NCI-H2196 treated with DMSO at 0.1 percent for 48 hours (cell line): ENCODE results near the gene SPRYD4.

Experiments used
- DNase-seq: peaks from one replicate; lab custom pipeline; 2025; ENCODE audit not compliant: unreplicated experiment; lab: John Stamatoyannopoulos, UW

Gene SPRYD4

GRCh38 chr12:56520048-56520447, 51.7 kb downstream of the SPRYD4 start:
- no peak for DNase-seq

- no peak for DNase-seq
Observed at GRCh38 chr12:56520506-56520905, 52.1 kb downstream of the SPRYD4 start.

- DNase-seq = no peak
Observed at GRCh38 chr12:56521209-56521589, 52.8 kb downstream of the SPRYD4 start.

GRCh38 chr12:56521590-56522371, 53.4 kb downstream of the SPRYD4 start, which contains the start of gene RBMS2:
Gene RBMS2 (plus strand): TSS chr12:56521820. CDS start chr12:56522024, 204 bp downstream.
- DNase-seq = peak; percentile 70

GRCh38 chr12:56522411-56523193, 54.2 kb downstream of the SPRYD4 start:
- no peak for DNase-seq

- DNase-seq = no peak
Observed at GRCh38 chr12:56528846-56529245, 60.5 kb downstream of the SPRYD4 start.
